Stimulated activated CD8-positive, alpha-beta memory T cell treated with anti-CD3 and anti-CD28 coated beads, Interleukin-2, amount 100 ng/mL, for 1 hour (primary cell): Measurements from ENCODE around the gene MX2.

Experiments
- DNase-seq, 2 donors: peaks; one replicate each; pipeline ENCODE4 v3.0.0-alpha.2; 2020; ENCODE audit warnings: low read depth in 2 of 2

MX2 gene

DNA sequence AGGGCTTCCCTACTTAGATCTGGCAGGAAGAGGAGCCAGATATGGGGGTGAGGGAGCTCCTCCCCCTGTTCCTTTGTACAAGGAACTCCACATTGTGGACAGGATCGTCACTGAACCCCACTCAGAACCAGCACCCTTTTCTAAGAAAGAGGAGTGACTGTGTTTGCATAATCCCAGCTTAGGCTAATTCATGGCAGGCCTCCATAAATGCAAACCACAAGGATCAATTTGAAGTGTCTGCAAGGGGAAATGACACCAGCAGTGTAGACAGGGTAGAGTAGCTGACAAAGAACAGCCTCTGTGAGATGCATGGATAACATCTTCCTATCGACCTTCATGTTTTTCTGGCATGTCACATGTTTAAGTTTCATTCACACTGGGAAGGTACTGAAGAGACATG, 75.9 kb downstream of the MX2 start:
- no peak for DNase-seq

DNA sequence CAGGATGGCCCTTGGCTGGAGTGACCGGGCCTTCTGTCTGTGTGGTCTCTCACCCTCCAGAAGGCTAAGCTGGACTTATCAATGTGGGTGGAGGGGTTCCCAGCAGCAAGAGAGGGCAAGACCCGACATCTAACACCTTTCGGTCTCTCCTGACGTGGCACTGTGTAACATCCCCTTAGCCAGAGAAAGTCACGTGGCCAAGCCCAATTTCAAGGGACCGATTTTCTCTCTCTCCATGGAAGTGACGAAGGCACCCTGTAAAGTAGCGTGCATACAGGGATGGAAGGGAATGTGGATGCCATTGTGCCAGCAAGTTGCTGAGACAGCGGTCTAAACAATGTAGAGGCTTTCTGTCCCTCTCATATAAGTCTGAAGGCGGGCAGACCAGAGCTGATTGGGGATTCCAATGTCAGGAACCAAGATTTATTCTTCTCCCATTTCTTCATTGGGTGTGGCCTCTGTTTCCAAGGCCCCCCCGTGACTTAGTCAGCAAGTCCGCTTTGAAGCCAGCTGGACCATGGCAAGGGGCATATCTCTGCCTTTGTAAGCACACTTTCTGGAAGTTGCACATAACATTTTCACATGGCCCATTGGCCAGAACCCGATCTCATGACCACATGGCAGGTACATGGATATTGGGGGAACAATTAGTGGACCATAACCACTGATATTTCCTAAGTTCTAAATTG, 76.7 kb downstream of the MX2 start:
- no peak for DNase-seq

DNA sequence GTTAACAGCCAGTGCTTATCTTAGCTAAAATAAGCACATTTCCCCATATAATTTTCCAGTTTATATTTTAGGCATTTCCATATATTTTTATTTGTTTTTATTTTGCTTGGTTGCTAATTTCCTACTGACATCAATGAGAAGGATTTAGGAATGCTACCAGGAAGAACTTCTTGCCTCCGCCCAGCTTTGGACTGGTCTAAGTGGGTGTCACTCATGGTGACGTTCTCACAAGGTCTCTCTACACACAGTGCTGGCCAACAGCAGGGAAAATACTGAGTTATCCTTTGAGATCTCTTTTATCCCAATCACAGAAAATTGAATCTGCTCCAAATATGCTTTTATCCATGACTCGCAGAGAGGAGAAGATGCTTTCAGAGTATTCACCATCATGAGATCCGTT, 77.4 kb downstream of the MX2 start:
- no peak for DNase-seq

DNA sequence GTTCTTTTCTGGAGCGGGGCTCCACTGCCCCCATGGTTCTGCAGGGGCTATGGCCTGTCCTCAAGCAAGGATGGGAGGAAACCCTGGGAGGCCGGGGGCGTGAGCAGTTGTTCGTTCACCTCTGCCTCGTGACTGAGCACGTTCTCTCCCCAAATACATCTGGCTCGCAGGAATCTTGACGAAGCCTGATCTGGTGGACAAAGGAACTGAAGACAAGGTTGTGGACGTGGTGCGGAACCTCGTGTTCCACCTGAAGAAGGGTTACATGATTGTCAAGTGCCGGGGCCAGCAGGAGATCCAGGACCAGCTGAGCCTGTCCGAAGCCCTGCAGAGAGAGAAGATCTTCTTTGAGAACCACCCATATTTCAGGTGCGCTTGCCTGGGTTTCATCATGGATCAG, 79.7 kb downstream of the MX2 start:
- no peak for DNase-seq

DNA sequence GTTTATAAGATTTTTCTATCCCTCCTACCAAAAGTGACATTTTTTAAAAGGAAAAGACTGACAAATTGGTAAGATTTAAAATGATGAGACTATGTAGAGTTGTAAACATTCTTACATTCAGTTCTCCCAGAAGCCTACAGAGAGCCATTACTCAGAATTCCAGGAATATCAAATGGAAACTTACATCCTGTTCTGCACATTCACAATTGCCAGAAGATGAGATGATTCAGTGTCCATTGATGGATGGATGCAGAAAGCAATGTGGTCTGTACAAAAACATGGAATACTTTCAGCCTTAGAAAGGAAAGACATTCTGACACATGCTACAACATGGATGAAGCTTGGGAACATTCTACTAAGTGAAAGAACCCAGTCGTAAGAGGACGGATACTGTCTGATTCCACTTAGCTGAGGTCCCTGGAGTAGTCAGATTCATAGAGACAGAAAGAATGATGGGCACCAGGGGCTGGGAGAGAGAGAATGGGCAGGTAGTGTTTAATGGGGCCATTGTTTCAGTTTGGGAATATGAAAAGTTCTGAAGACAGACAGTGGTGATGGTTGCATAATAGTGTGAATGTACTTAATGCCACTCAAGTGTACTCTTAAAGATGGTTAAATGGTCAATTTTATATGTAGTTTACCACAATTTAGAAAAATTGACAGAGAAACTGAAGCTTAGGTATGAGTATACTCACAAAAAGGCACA, 80.8 kb downstream of the MX2 start:
- no peak for DNase-seq

DNA sequence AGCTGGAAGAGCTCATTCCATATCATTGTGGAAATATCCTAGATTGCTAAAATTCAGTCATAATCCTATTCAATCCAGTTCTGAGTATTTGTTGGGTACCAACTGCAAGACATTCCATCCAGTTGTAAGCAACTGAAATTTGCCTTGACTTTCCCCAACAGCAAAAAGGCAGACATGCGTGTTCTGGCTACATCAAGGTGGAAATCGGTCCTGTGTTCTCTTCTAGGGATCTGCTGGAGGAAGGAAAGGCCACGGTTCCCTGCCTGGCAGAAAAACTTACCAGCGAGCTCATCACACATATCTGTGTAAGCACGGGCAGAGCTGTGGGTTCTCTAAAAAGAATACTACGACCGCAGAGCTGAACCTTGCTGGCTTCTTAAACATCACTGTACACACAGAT, 81.7 kb downstream of the MX2 start:
- no peak for DNase-seq

DNA sequence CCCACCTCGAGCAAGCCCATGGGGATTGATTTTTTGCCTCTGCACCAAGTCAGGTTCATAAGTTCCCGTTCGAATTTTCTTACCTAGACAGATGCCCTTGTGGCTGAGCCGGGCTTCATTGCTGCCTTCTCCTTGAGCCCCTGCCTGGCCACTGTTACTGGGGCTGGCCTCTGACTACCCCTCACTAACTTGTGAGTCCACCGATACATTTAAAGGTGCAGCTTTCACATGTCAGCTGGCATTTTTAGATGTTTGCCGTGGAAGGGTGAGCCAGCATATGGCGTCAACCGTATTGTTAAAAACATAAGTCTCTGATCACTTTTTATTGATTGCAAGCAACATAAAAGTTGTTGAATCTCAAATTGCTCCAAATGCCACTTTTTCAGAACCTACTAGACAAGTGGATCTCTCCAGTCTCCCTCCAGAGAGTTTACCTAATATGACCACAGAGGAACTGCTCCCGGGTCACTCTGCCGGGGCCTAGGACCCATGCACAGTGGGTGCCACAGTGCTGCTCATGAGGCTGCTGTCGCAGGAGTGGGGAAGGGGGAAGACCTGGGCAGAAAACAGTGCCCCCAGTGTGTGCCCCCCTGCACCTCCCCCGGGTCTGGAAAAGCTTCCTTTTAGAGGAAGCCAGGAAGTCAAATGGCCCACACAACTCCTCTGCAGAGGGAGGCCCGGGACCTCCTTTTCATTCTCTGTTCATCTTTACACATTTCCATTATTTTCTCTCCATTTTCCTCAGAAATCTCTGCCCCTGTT, 83.1 kb downstream of the MX2 start:
- no peak for DNase-seq

DNA sequence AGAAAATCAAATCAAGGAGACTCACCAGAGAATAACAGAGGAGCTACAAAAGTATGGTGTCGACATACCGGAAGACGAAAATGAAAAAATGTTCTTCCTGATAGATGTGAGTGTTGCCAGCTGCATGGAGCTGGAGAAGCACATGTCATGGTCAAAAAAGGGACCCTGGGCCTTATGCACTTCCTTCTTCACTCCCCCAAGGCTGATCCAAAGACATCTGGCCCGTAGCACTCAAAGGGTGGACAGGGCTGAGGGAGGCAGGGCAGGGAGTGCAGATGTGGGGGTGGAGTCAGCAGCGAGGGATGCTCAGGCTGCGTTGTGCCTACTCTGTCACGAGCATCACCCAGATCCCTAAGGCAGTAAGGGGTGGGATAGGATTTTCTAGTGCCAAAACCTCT, 83.6 kb downstream of the MX2 start:
- DNase-seq = no peak

DNA sequence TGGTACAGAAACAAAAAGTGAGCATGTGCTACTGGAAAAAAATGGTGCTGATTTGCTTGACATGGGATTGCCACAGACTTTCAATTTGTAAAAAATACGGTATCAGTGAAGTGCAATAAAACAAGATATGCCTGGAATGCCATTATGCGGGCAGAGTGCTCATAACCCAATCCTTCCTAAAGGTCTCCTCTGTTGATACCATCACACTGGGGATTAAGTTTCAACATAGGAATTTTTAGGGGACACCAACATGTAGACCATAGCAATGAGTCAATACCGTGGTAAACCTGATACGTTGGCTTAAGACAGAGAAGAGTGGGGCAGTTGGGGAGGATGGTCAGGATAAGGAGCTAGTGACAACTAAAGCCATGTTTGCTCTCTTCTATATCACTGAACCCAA, 84.8 kb downstream of the MX2 start:
- DNase-seq = no peak

DNA sequence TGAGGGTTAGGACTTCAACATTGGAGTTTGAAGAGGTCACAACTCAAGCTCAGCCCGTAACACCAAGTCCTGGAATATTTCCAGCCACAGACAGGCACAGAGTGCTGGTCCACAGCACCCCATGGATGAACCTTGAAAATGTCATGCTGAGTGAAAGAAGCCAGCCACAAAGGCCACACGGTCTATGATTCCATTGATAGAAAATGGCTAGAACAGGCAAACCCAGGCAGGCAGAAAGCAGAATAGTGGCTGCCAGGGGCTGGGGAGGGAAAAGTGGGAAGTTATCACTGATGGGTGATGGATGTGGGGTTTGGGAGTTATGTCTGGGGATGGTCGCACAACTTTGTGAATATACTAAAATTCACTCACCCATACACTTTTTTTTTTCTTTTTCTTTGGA, 85.5 kb downstream of the MX2 start:
- no peak for DNase-seq

DNA sequence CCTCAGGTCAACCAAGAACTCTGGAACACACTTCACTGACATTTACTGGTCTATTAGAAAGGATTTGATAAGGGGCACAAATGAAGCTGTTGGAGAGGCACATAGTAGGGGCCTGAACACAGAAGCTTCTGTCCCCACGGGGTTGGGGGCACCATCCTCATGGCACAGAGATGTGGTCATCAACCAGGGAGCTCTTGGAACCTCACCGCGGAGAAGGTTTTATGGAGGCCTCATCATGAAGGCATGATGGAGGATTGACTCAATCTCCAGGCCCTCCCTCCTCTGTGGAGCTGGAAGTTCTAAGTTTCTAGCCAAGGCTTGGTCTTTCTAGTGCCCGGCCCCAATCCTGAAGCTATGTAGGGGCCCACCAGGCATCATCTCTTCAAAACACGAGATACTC, 87.8 kb downstream of the MX2 start:
- DNase-seq = no peak

DNA sequence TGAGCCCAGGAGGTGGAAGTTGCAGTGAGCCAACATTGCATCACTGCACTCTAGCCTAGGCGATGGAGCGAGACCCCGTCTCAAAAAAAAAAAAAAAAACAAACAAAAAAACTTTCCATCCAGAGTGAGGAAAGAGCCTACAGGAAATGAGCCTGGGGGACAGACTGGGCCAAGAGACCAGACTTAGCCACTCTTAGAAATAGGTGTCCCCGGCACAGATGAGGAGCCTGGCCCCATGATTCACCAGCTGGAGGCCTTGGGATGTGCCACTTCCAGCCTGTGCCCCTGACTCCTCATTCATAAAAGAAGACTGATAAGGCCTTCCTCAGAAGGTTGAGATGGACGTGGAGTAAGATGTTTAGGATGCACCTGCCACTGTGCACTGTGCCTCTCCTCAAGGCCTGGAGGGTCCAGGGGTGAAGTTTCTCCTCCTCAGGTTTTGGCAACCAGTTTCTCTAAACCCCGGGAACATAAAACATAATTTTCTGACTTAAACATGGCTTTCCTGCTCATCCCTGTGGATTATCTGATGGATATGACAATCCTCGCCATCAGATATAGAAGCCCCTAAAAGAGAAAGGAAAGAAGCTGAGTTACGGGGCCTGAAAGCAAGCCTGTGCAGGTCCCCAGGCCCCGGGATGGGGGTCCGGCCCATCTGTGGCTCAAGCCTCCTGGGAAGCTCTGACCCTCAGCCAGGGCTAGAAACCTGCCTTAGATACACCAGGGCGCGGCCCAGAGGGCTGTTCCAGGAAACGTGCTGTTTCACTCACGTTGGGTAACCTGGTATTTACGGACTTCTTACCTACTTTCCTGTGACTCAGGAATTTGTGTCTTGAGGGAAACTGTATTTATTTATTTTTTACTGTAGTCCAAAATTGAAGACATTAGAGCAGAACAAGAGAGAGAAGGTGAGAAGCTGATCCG, 90.2 kb downstream of the MX2 start:
- no peak for DNase-seq

DNA sequence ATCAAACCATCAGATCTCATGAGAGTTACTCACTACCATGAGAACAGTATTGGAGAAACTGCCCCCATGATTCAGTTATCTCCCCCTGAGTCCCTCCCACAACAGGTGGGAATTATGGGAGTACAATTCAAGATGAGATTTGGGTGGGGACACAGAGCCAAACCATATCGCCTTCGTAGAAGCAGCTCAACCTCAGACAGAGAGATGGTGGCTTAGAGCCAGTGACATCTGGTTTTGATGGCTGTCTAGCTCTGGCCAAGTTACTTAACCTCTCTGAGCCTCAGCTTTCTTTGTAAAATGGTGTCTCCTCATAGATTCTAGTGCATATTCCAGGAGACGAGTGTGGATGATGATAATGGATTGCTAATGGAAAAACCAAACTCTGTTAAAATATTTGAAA, 91.4 kb downstream of the MX2 start:
- no peak for DNase-seq

DNA sequence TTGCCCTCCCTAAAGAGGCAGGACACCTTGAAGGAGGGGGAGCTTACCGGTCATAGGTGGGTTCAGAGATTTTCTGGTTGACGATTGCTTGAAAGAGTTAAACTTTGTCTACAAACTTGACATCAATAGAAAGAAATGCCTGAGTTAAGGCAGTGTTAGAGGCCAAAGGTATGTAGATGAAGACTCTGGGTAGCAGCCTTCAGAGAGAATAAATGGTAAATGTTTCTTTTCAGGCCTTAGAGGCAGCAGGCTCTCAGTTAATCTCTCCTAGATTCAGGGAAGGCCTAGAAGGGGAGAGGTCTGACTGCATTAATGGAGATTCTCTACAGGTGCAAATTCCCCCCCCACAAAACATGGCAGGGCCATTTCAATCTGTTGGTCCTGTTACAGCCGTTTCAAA, 91.9 kb downstream of the MX2 start:
- no peak for DNase-seq

DNA sequence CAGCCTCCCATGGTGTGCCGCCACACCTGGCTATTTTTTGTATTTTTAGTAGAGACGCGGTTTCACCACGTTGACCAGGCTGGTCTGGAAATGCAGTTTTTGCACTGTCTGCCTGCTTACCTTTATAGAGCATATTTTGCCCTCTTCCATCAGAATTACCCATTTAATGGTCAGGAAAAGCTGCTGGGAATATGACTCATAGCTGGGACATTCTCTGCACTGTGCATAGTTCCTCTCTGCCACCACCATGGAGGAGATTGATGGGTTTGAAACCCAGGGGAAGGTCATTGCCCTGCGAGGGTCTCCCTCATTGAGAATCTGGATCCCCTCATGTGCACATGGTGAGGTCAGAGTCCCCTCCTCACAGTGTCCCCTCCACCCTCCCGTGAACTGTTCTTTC, 96.3 kb downstream of the MX2 start:
- no peak for DNase-seq

DNA sequence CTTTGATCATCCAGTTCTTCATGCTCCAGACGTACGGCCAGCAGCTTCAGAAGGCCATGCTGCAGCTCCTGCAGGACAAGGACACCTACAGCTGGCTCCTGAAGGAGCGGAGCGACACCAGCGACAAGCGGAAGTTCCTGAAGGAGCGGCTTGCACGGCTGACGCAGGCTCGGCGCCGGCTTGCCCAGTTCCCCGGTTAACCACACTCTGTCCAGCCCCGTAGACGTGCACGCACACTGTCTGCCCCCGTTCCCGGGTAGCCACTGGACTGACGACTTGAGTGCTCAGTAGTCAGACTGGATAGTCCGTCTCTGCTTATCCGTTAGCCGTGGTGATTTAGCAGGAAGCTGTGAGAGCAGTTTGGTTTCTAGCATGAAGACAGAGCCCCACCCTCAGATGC, 96.7 kb downstream of the MX2 start:
- no peak for DNase-seq
